ENCODE data around the gene DMD.

GRCh38 chrX:31123335-31123734, 2088.0 kb downstream of the DMD start:
- no peak for TF ChIP-seq CTCF (IDR thresholded peaks at IDR 0.05; ENCODE audit: low read depth, low read length)
- no peak for TF ChIP-seq MAX (IDR thresholded peaks at IDR 0.05; ENCODE audit: low read depth, low read length)
- no peak for TF ChIP-seq POLR2A (IDR thresholded peaks at IDR 0.05; ENCODE audit: extremely low read depth, insufficient read length)

Measured in NB4 (cell line).